ENCODE data around the gene ANK3. TPM values are rescaled to one million over a fixed set of nuclear protein-coding genes. Genes with fewer than 3 reads are reported as not detected.

Gene ANK3
- total and polyA plus RNA-seq, 2 experiments from 2014 or later, result 46.5 to 85.2 TPM

DNA sequence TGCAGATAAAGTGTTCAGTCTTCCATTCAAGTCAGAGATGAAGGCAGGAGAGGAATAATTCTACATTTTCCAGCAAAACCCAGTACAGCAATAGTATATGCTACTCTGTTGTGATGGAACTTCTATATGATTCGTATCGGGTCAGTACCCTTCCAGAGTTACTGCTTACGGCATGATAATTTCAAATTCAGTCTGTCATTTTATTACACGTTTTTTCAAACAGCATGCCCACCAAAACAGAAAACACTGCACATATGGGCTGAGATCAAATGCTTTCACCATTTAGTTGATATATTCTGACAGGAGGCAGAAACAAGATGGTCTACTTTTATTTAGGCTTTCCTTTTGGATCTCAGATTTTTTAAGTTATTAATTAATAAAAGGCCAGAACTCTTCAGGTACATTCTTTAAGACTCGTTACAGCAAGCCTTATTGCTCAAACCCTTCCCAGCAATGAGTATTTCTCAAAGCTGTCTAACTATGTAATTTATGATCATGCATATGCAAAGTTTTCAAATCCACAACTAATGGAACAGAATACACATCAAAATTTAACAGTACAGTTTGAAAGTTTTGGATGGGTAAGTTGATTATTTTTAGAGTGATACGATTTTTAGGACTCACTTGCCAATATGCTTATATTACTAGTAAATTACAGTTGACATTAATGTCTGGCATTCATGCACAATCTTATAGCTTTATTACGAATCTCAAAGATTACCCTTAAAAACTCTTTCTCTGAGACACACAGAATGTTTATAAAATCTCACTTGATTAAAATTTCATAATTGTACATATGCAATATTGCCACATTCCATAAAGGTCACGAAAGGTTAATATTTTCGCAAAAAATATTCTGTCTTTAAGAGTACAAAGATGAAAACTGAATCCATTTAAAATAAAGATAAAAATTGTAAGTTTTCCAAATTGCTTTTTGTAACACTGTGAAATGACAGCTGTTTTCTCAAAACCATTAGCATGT lies 91.0 kb downstream of the ANK3 start:
- no peaks in the 10 kb centered on the region for H3K79me2 ChIP-seq (replicated peaks; ENCODE audit: insufficient read depth)
- H3K4me3 ChIP-seq, result no peak overlapping the region
- no peak overlapping the region for H3K4me2 ChIP-seq
- H3K27ac ChIP-seq (ENCODE audit: low read depth), result no peak overlapping the region
- no peaks in the 10 kb centered on the region for H3K9me2 ChIP-seq (ENCODE audit: insufficient read depth)
- no peak overlapping the region for H3K4me3 Mint-ChIP-seq
- DNase-seq (ENCODE audit: low spot score) (no peak), ATAC-seq (no peak)
- H3K36me3 Mint-ChIP-seq (ENCODE audit: low read depth), result no peaks in the 10 kb centered on the region
- peaks cover 15% of the 10 kb centered on the region for H3K4me1 Mint-ChIP-seq
- TF ChIP-seq ZNF114 (CRISPR knock-in tag; IDR thresholded peaks at IDR 0.05) (no peak), NANOG (IDR thresholded peaks at IDR 0.05; ENCODE audit: borderline replicate concordance) (no peak), STAT1 (IDR thresholded peaks at IDR 0.05; ENCODE audit: unreplicated experiment) (no peak), POLR2AphosphoS5 (IDR thresholded peaks at IDR 0.05; ENCODE audit: low read depth) (no peak), ZNF331 (CRISPR knock-in tag; IDR thresholded peaks at IDR 0.05; ENCODE audit: low read depth) (no peak), JUNB (IDR thresholded peaks at IDR 0.05; ENCODE audit: unreplicated experiment) (no peak), EZH2 (IDR thresholded peaks at IDR 0.05; ENCODE audit: low read depth, unreplicated experiment) (no peak), EZH2phosphoT487 (IDR thresholded peaks at IDR 0.05; ENCODE audit: unreplicated experiment) (no peak)
- TF ChIP-seq, protein P1, sequence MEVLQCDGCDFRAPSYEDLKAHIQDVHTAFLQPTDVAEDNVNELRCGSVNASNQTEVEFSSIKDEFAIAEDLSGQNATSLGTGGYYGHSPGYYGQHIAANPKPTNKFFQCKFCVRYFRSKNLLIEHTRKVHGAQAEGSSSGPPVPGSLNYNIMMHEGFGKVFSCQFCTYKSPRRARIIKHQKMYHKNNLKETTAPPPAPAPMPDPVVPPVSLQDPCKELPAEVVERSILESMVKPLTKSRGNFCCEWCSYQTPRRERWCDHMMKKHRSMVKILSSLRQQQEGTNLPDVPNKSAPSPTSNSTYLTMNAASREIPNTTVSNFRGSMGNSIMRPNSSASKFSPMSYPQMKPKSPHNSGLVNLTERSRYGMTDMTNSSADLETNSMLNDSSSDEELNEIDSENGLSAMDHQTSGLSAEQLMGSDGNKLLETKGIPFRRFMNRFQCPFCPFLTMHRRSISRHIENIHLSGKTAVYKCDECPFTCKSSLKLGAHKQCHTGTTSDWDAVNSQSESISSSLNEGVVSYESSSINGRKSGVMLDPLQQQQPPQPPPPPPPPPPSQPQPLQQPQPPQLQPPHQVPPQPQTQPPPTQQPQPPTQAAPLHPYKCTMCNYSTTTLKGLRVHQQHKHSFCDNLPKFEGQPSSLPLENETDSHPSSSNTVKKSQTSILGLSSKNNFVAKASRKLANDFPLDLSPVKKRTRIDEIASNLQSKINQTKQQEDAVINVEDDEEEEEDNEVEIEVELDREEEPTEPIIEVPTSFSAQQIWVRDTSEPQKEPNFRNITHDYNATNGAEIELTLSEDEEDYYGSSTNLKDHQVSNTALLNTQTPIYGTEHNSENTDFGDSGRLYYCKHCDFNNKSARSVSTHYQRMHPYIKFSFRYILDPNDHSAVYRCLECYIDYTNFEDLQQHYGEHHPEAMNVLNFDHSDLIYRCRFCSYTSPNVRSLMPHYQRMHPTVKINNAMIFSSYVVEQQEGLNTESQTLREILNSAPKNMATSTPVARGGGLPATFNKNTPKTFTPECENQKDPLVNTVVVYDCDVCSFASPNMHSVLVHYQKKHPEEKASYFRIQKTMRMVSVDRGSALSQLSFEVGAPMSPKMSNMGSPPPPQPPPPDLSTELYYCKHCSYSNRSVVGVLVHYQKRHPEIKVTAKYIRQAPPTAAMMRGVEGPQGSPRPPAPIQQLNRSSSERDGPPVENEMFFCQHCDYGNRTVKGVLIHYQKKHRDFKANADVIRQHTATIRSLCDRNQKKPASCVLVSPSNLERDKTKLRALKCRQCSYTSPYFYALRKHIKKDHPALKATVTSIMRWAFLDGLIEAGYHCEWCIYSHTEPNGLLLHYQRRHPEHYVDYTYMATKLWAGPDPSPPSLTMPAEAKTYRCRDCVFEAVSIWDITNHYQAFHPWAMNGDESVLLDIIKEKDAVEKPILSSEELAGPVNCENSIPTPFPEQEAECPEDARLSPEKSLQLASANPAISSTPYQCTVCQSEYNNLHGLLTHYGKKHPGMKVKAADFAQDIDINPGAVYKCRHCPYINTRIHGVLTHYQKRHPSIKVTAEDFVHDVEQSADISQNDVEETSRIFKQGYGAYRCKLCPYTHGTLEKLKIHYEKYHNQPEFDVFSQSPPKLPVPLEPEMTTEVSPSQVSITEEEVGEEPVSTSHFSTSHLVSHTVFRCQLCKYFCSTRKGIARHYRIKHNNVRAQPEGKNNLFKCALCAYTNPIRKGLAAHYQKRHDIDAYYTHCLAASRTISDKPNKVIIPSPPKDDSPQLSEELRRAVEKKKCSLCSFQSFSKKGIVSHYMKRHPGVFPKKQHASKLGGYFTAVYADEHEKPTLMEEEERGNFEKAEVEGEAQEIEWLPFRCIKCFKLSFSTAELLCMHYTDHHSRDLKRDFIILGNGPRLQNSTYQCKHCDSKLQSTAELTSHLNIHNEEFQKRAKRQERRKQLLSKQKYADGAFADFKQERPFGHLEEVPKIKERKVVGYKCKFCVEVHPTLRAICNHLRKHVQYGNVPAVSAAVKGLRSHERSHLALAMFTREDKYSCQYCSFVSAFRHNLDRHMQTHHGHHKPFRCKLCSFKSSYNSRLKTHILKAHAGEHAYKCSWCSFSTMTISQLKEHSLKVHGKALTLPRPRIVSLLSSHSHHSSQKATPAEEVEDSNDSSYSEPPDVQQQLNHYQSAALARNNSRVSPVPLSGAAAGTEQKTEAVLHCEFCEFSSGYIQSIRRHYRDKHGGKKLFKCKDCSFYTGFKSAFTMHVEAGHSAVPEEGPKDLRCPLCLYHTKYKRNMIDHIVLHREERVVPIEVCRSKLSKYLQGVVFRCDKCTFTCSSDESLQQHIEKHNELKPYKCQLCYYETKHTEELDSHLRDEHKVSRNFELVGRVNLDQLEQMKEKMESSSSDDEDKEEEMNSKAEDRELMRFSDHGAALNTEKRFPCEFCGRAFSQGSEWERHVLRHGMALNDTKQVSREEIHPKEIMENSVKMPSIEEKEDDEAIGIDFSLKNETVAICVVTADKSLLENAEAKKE (CRISPR knock-in tag; IDR thresholded peaks at IDR 0.05), result no peak
- TF ChIP-seq, protein P2, sequence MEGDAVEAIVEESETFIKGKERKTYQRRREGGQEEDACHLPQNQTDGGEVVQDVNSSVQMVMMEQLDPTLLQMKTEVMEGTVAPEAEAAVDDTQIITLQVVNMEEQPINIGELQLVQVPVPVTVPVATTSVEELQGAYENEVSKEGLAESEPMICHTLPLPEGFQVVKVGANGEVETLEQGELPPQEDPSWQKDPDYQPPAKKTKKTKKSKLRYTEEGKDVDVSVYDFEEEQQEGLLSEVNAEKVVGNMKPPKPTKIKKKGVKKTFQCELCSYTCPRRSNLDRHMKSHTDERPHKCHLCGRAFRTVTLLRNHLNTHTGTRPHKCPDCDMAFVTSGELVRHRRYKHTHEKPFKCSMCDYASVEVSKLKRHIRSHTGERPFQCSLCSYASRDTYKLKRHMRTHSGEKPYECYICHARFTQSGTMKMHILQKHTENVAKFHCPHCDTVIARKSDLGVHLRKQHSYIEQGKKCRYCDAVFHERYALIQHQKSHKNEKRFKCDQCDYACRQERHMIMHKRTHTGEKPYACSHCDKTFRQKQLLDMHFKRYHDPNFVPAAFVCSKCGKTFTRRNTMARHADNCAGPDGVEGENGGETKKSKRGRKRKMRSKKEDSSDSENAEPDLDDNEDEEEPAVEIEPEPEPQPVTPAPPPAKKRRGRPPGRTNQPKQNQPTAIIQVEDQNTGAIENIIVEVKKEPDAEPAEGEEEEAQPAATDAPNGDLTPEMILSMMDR (conservative IDR thresholded peaks at IDR 0.05; ENCODE audit: low read depth in 2 of 2), result no peak
- TF ChIP-seq, protein P3, sequence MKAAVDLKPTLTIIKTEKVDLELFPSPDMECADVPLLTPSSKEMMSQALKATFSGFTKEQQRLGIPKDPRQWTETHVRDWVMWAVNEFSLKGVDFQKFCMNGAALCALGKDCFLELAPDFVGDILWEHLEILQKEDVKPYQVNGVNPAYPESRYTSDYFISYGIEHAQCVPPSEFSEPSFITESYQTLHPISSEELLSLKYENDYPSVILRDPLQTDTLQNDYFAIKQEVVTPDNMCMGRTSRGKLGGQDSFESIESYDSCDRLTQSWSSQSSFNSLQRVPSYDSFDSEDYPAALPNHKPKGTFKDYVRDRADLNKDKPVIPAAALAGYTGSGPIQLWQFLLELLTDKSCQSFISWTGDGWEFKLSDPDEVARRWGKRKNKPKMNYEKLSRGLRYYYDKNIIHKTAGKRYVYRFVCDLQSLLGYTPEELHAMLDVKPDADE (IDR thresholded peaks at IDR 0.05), result no peak
- TF ChIP-seq, protein P4, sequence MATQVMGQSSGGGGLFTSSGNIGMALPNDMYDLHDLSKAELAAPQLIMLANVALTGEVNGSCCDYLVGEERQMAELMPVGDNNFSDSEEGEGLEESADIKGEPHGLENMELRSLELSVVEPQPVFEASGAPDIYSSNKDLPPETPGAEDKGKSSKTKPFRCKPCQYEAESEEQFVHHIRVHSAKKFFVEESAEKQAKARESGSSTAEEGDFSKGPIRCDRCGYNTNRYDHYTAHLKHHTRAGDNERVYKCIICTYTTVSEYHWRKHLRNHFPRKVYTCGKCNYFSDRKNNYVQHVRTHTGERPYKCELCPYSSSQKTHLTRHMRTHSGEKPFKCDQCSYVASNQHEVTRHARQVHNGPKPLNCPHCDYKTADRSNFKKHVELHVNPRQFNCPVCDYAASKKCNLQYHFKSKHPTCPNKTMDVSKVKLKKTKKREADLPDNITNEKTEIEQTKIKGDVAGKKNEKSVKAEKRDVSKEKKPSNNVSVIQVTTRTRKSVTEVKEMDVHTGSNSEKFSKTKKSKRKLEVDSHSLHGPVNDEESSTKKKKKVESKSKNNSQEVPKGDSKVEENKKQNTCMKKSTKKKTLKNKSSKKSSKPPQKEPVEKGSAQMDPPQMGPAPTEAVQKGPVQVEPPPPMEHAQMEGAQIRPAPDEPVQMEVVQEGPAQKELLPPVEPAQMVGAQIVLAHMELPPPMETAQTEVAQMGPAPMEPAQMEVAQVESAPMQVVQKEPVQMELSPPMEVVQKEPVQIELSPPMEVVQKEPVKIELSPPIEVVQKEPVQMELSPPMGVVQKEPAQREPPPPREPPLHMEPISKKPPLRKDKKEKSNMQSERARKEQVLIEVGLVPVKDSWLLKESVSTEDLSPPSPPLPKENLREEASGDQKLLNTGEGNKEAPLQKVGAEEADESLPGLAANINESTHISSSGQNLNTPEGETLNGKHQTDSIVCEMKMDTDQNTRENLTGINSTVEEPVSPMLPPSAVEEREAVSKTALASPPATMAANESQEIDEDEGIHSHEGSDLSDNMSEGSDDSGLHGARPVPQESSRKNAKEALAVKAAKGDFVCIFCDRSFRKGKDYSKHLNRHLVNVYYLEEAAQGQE (IDR thresholded peaks at IDR 0.05; ENCODE audit: unreplicated experiment), result no peak
- H3K27me3 ChIP-seq (ENCODE audit: insufficient read depth), result no peaks in the 10 kb centered on the region
- H3K9me3 Mint-ChIP-seq, result no peaks in the 10 kb centered on the region
- no peak overlapping the region for H2AFZ ChIP-seq
- H4K20me1 ChIP-seq (replicated peaks; ENCODE audit: insufficient read depth), result no peaks in the 10 kb centered on the region
- H3K36me3 ChIP-seq (ENCODE audit: insufficient read depth), result no peaks in the 10 kb centered on the region
- no peaks in the 10 kb centered on the region for H3K27me3 Mint-ChIP-seq (ENCODE audit: insufficient read depth, low read depth, poor library complexity)
- H3F3A ChIP-seq (replicated peaks; ENCODE audit: low read depth), result no peaks in the 10 kb centered on the region
- H3K27ac Mint-ChIP-seq, result no peak overlapping the region
- H3K4me1 ChIP-seq (ENCODE audit: insufficient read depth), result peaks cover 15% of the 10 kb centered on the region

All from GM23338 (cell line).